ENCODE measurements around the gene GSDMA.
"Not testable (repeated sequence)": the region's sequence is repeated elsewhere in the genome, so short reads cannot be mapped to it uniquely, and the experiment has no call there.

GSDMA gene

GRCh38 chr17:39999067-39999466, 36.3 kb downstream of the GSDMA start:
- no peak for DNase-seq

- no peak for DNase-seq
Observed at GRCh38 chr17:40000161-40000560, 37.4 kb downstream of the GSDMA start.

- not testable (repeated sequence) for DNase-seq
Observed at GRCh38 chr17:40001335-40001734, 38.5 kb downstream of the GSDMA start.

- no peak for DNase-seq
Observed at GRCh38 chr17:40004072-40004471, 41.3 kb downstream of the GSDMA start.

- DNase-seq: no peak
Observed at GRCh38 chr17:40004712-40005111, 41.9 kb downstream of the GSDMA start.

- DNase-seq: no peak
Observed at GRCh38 chr17:40005520-40005919, 42.7 kb downstream of the GSDMA start.

GRCh38 chr17:40010946-40011500, 48.2 kb downstream of the GSDMA start:
- not testable (repeated sequence) for DNase-seq

GRCh38 chr17:40012017-40012647, 49.3 kb downstream of the GSDMA start:
- not testable (repeated sequence) for DNase-seq

GRCh38 chr17:40014375-40014980, 51.7 kb downstream of the GSDMA start:
- DNase-seq: no peak

- no peak for DNase-seq
Observed at GRCh38 chr17:40015005-40015997, 52.5 kb downstream of the GSDMA start, which contains the start of gene CSF3. Gene CSF3, plus strand, starts transcription at chr17:40015440. Its CDS starts 35 bp downstream, at chr17:40015475.

GRCh38 chr17:40015998-40016985, 53.5 kb downstream of the GSDMA start:
- no peak for DNase-seq

GRCh38 chr17:40017422-40018080, 54.7 kb downstream of the GSDMA start:
- DNase-seq: no peak

GRCh38 chr17:40018211-40019121, 55.7 kb downstream of the GSDMA start:
- DNase-seq: no peak

GRCh38 chr17:40019140-40019991, 56.6 kb downstream of the GSDMA start:
- no peak for DNase-seq

GRCh38 chr17:40020146-40020545, 57.3 kb downstream of the GSDMA start:
- DNase-seq: no peak

GRCh38 chr17:40021451-40021971, 58.7 kb downstream of the GSDMA start:
- no peak for DNase-seq

- no peak for DNase-seq
Observed at GRCh38 chr17:40022497-40022896, 59.7 kb downstream of the GSDMA start.

GRCh38 chr17:40022961-40023541, 60.2 kb downstream of the GSDMA start:
- no peak for DNase-seq
